OCI-LY1 (cell line): ENCODE data around the gene DAPK2.

ENCODE experiments used
- H2AFZ ChIP-seq: fragments of 200-600 bp; sonication (generic), shearing (Covaris generic); 2 replicates; pipeline ENCODE4 v1.6.0; 2014; ENCODE audit warnings: antibody characterized with exemption, mild to moderate bottlenecking, low read length
- H3F3A ChIP-seq: fragments of 200-600 bp; sonication (generic), shearing (Covaris generic); 2 replicates; pipeline ENCODE4 v1.6.0; 2014; ENCODE audit warnings: mild to moderate bottlenecking, antibody characterized with exemption, low read length, moderate library complexity; ENCODE audit not compliant: insufficient read depth
- H3K27ac ChIP-seq: fragments of 200-600 bp; sonication (generic); 2 replicates; pipeline ENCODE4 v1.5.1; 2014; ENCODE audit warnings: low read length, mixed run types, mild to moderate bottlenecking, low read depth; ENCODE audit not compliant: poor library complexity, severe bottlenecking
- H3K27me3 ChIP-seq: fragments of 200-600 bp; sonication (generic); 2 replicates; pipeline ENCODE4 v1.6.0; 2014; ENCODE audit warnings: antibody characterized with exemption, mild to moderate bottlenecking, low read length, moderate library complexity; ENCODE audit not compliant: insufficient read depth
- H3K36me3 ChIP-seq: fragments of 200-600 bp; sonication (generic); 2 replicates; pipeline ENCODE4 v1.6.1; 2014; ENCODE audit warnings: mild to moderate bottlenecking, antibody characterized with exemption, low read length, moderate library complexity, mixed read lengths; ENCODE audit not compliant: insufficient read depth
- H3K4me1 ChIP-seq: fragments of 200-600 bp; sonication (generic); 2 replicates; pipeline ENCODE4 v1.5.1; 2014; ENCODE audit warnings: mild to moderate bottlenecking, low read length, moderate library complexity; ENCODE audit not compliant: insufficient read depth, severe bottlenecking
- H3K4me2 ChIP-seq: fragments of 200-600 bp; sonication (generic), shearing (Covaris generic); 2 replicates; pipeline ENCODE4 v1.6.1; 2014; ENCODE audit warnings: low read length
- H3K4me3 ChIP-seq: fragments of 200-600 bp; sonication (generic); 2 replicates; pipeline ENCODE4 v1.5.1; 2014; ENCODE audit warnings: low read length, low read depth, mild to moderate bottlenecking, mixed read lengths; ENCODE audit not compliant: poor library complexity, severe bottlenecking
- H3K79me2 ChIP-seq: fragments of 200-600 bp; shearing (Covaris generic); 2 replicates; pipeline ENCODE4 v1.6.1; 2016; ENCODE audit warnings: mixed run types, low read length, mixed read lengths; ENCODE audit not compliant: insufficient read depth
- H3K9ac ChIP-seq: fragments of 200-600 bp; sonication (generic), shearing (Covaris generic); 2 replicates; pipeline ENCODE4 v1.6.1; 2014; ENCODE audit warnings: mild to moderate bottlenecking, low read length, mixed read lengths
- H3K9me2 ChIP-seq: fragments of 200-600 bp; sonication (generic), shearing (Covaris generic); 2 replicates; pipeline ENCODE4 v1.6.1; 2014; ENCODE audit warnings: low read depth, mild to moderate bottlenecking, low read length, mixed read lengths
- H3K9me3 ChIP-seq: fragments of 200-600 bp; shearing (Covaris generic); 2 replicates; pipeline ENCODE4 v1.6.1; 2014; ENCODE audit warnings: low read length, mixed read lengths
- H4K20me1 ChIP-seq: fragments of 200-600 bp; sonication (generic), shearing (Covaris generic); 2 replicates; pipeline ENCODE4 v1.6.0; 2016; ENCODE audit warnings: mild to moderate bottlenecking, low read length; ENCODE audit not compliant: insufficient read depth
- EZH2 ChIP-seq: fragments of 200-600 bp; sonication (generic), shearing (Covaris generic); IDR thresholded peaks from 2 replicates; pipeline ENCODE4 v1.8.0; 2017; ENCODE audit warnings: borderline replicate concordance, mixed run types, mild to moderate bottlenecking, antibody characterized with exemption, low read length, moderate library complexity, mixed read lengths
- TF ChIP-seq, protein P1 (sequence below): fragments of 200-600 bp; sonication (generic), shearing (Covaris generic); IDR thresholded peaks from 2 replicates; pipeline ENCODE4 v1.5.1; 2017; ENCODE audit warnings: mild to moderate bottlenecking, antibody characterized with exemption, low read length, moderate library complexity, mixed read lengths

DAPK2 gene

DNA sequence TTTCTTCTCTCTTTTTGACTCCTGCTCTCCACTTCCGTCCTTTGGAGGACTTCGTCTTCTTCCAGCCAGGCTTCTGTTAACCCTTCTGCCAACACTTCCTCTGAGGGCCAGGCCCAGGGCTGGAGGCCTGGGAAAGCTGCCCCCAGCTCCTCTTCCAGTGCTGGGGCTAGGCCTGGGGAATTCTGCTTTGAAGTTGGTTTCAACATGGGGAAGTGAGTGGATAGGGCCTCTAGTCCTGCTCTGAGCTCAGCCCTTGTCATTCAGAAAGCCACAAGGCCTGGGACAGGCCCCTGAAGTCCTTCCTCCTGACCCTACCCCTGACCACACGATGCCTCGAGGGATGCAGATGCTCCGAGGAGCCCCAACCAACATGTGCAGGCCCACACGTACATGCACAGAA lies 158.7 kb downstream of the DAPK2 start:
- Histone ChIP-seq H3K9me3 (no peaks in the 10 kb centered on the region), H2AFZ (no peak overlapping the region), H3F3A (no peaks in the 10 kb centered on the region), H3K9ac (no peak overlapping the region), H3K4me1 (peaks cover 11% of the 10 kb centered on the region), H3K27ac (no peak overlapping the region), H3K4me3 (no peak overlapping the region), H4K20me1 (no peaks in the 10 kb centered on the region), H3K36me3 (no peaks in the 10 kb centered on the region), H3K4me2 (no peak overlapping the region), H3K27me3 (no peaks in the 10 kb centered on the region), H3K9me2 (no peaks in the 10 kb centered on the region), H3K79me2 (no peaks in the 10 kb centered on the region)
- no peak for TF ChIP-seq EZH2
- TF ChIP-seq, protein P1, sequence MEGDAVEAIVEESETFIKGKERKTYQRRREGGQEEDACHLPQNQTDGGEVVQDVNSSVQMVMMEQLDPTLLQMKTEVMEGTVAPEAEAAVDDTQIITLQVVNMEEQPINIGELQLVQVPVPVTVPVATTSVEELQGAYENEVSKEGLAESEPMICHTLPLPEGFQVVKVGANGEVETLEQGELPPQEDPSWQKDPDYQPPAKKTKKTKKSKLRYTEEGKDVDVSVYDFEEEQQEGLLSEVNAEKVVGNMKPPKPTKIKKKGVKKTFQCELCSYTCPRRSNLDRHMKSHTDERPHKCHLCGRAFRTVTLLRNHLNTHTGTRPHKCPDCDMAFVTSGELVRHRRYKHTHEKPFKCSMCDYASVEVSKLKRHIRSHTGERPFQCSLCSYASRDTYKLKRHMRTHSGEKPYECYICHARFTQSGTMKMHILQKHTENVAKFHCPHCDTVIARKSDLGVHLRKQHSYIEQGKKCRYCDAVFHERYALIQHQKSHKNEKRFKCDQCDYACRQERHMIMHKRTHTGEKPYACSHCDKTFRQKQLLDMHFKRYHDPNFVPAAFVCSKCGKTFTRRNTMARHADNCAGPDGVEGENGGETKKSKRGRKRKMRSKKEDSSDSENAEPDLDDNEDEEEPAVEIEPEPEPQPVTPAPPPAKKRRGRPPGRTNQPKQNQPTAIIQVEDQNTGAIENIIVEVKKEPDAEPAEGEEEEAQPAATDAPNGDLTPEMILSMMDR: no peak

- no peaks in the 10 kb centered on the region for H3K79me2 ChIP-seq
- no peak for TF ChIP-seq EZH2
- TF ChIP-seq, protein P1: no peak
Measured at GRCh38 chr15:63884953-63885352, 161.3 kb downstream of the DAPK2 start.

DNA sequence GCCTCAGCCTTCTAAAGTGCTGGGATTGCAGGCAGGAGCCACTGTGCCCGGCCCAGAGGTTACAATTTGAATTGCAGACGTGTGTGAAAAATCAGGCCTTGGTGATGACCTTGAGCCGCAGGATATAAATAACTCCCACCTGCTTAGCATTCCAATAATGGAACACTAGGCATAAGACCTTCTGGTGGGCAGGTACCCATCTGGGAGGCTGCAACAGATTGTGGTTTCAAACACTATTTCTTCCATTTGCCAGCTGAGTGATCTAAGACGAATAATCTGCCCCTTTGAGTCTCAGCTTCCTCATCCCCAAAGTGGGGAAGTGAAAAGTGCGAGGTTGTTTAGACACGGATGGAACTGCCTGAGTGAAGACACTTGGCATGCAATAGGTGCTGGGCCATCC lies 164.9 kb downstream of the DAPK2 start:
- TF ChIP-seq, protein P1: no peak
- TF ChIP-seq EZH2: no peak
- H3K79me2 ChIP-seq: no peaks in the 10 kb centered on the region
- H3F3A ChIP-seq: no peaks in the 10 kb centered on the region
- peaks cover 11% of the 10 kb centered on the region for H3K4me1 ChIP-seq
- no peaks in the 10 kb centered on the region for H4K20me1 ChIP-seq
- no peak overlapping the region for H3K9ac ChIP-seq
- H3K36me3 ChIP-seq: no peaks in the 10 kb centered on the region
- no peak overlapping the region for H3K4me3 ChIP-seq
- no peaks in the 10 kb centered on the region for H3K9me3 ChIP-seq
- H3K27ac ChIP-seq: no peak overlapping the region
- no peak overlapping the region for H3K4me2 ChIP-seq
- no peaks in the 10 kb centered on the region for H3K9me2 ChIP-seq
- no peak overlapping the region for H2AFZ ChIP-seq
- H3K27me3 ChIP-seq: no peaks in the 10 kb centered on the region

More at GRCh38 chr15:63884953-63885352, 161.3 kb downstream of the DAPK2 start:
- Histone ChIP-seq H3F3A (no peaks in the 10 kb centered on the region), H4K20me1 (no peaks in the 10 kb centered on the region), H3K27ac (no peak overlapping the region), H2AFZ (no peak overlapping the region), H3K4me2 (no peak overlapping the region), H3K9me2 (no peaks in the 10 kb centered on the region), H3K9me3 (no peaks in the 10 kb centered on the region), H3K27me3 (no peaks in the 10 kb centered on the region), H3K36me3 (no peaks in the 10 kb centered on the region), H3K9ac (no peak overlapping the region), H3K4me1 (peaks cover 11% of the 10 kb centered on the region), H3K4me3 (no peak overlapping the region)
